HG02840 (cell line): ENCODE data around the gene FRMD4A.

Experiments used
- ATAC-seq: cut with Tn5 transposase; IDR thresholded peaks from one replicate; pipeline ENCODE4 v1.9.1; 2021; ENCODE audit warnings: mild to moderate bottlenecking, moderate library complexity, moderate number of reproducible peaks; ENCODE audit not compliant: unreplicated experiment, low FRiP score

Gene FRMD4A

DNA sequence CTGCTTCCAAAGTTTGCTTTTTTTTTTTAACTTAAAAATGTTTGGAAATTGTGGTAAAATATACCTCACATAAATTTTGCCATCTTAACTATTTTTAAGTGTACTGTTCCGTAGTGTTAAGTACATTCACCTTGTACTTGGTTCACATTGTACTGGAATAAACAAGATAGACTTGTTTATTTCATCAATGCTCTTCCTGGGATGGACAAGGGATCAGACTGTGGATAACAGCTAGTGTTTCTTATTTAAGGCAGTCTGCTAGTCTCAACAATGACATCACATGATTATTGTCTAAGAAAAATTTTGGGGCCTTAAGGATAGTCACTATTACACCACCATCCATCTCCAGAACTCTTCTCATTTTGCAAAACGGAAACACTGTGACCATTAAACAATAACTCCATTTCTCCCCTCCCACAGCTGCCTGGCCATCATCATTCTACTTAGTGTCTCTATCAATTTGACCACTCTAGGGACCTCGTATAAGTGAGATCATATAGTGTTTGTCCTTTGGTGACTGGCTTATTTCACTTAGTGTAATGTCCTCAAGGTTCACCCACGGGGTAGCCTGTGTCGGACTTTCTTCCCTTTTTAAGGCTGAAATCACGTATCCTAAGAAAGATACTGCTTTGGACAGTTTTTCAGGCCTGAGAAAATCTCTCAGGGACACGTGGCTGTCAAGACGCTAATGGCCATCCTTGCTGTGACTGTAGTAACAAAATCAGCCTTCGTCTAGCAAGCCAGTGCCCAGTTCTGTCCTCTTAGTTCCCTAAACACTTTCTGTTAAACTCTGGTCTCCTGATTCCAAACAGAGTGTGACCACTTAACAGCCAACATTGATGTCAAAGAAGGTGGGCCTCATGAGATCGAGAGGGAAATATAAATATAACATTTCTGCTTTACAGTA, 305.2 kb downstream of the FRMD4A start:
- no peak for ATAC-seq

DNA sequence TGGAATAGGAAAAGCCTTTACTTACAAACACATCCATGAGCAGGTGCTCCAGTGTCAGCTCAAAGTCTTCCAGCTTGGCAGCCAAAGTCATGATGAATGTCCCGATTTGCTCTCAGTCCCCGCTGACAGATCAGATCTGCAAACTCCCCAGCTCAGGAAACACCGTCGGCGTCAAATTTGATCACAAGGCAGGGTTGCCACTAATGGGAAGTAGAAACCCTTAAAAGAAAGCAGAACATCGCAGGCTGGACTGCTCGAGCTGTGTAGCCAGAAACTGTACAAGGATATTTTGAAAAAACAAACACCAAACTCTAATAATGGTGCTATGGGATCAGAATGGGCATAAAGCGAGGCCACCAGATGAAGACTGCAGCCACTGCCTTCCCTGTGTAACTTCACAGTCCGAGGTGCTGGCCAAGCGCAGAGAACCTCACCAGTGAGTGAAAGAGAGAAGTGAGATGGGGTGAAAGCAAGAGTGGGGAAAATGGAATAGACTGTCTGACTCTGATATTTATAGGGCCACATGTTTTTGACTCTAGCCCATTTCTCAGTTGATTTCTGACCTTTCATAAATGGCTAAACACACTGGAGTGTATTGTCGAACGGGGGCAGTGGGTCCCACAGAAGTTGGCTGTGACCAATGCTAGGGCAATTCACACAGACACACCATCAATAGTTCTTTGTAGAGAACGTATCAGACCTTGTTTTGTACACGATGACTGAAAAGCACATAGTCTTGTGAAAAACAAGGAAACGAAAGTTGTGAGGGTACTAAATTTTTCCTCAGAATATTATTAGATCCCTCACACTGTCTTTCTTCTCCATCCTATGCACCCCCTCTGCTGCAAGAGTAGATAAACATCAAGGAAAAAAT, 306.2 kb downstream of the FRMD4A start:
- no peak for ATAC-seq

DNA sequence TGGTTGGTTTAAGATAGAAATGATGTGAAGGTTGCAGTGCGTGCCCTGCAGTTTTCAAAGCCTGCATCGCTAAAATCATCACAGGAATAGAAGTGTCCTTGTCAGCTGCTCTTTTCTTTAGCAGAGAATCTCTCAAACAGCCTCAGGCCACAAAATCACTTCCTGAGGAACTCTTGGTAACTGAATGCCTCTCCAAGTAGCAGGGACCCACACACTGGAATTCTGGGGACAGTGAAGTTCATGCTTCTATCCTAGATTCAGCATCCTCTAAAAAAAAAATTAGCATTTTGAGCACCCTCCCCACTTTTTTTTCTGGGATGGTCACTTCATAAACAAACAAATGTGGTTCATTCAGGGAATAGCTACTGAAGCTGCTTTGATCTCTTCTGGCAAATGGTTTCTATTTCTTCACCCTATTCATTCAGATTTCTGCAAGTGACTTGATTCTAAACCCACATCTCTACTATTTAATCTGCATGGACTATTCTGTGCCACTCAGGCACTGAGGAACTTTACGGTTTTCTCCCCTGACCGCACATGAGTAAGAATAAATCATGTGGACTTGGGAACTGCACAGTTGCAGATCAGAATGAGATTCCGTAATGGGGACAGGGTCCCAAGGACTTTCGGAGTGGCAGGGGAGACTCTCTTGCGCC, 306.9 kb downstream of the FRMD4A start:
- ATAC-seq = no peak

DNA sequence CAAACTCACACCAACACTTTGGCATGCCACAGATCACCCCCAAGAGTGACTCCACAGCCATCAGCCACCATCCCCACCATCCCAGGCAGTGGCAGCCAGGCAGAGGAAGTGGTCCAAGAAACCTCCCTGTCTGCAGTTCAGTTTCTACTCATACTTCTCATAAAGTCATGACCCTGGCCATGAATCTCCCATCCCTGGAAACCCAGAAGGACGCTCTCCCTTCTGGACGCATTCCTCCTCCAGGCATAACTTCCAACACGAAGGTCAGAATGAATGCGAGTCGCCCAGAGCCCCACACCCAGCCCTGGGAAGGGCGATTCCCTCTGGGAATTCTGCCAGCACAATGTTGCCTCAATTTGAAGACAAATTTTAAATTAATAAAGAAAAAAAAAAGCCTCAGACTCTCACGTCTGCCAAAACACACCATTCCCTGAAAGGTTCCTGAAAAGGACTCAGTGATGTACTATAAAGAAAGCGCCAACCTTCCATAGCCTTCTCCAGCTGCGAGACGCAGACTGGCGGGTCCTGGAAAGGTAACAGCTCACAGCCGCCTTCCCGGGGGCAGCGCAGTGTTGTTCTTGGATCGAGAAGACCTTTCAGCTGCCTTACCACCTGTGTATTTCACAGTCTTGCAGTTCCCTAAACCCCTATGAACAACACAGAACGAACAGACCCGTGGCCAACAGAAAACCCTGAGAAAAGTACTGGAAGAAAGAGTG, 307.6 kb downstream of the FRMD4A start:
- no peak for ATAC-seq

DNA sequence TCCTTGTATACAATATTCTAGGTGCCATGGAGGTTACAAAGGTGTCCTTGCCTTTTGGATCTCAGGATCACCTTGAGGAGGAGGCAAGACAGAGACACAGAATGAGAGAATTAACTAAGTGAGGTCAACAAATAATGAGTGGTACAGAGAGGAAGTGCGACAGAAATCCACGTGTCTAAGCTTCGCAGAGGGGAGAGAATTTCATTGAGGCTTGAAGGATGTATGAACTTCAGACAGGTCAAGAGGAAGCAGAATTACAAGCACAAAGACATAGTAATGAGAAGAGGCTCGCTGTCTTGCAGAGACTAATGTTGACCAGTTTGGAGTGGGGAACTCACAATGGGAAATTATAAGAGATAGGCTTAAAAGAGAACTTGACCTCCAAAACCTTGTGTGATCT, 308.7 kb downstream of the FRMD4A start:
- no peak for ATAC-seq

DNA sequence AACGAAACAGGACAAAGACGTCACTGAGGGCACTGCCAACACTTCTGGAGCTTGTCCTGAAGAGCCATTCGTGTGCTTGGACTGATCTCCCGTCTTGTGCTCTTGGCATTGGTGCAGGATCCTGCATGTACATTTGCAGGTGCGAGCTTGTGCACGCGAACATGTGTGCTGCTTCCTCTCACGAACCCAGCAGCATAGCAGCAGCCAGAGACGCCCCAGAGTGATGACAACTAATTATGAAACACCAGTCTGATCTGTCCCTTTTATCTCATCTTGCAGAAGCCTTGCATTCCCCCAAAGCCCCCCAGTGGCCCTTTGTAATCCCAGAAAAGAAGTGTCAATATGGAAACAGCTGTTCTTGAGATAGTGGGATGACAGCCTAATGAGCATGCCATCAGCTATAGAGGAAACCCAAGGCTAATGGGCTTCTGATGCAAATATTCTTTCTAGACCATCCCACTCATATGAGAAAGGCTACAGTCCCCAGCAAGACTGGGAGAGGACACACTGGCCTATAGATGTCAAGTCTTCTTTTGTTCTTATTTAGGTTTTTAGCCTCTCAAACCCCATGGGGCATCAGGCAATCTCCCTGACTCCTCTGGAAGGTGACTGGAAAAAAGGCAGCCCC, 310.6 kb downstream of the FRMD4A start:
- no peak for ATAC-seq

DNA sequence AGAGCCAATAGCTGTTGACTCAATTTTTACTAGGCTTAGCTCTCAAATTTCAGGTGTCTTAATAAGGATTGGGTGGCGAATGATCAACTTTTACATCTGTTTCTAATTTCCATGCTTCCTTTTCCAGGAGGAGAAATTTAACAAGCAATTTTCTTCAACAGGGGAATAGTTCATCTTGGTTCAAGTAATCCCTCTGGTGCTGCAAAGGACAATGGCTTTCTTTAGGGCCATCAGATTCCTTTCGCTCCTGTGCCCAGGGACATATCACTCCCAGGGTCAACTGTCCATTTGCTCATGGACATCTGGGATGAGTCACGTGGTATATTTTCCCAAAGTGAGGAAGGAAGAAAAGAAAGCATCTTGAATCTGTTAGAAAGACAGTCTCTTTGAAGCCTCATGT, 313.3 kb downstream of the FRMD4A start:
- ATAC-seq = no peak

DNA sequence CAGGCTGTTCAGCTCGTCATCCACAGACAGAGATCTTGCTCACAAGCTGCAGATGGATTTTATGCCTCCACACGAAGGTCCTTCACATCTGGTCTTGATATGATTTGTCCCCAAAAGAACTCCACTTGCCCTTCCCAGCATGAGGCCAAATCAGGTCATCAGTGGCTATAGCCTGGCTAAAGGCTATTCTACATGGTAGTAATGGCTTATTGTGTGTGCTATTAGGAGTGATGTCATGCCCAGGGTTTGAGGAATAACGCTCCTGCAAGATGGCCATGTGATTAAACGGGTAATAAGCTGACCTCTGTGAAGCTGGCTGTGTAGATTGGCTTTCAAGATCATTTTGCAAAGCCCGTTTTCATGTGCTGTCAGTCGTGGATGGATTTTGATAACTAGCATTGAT, 313.8 kb downstream of the FRMD4A start:
- ATAC-seq = no peak

DNA sequence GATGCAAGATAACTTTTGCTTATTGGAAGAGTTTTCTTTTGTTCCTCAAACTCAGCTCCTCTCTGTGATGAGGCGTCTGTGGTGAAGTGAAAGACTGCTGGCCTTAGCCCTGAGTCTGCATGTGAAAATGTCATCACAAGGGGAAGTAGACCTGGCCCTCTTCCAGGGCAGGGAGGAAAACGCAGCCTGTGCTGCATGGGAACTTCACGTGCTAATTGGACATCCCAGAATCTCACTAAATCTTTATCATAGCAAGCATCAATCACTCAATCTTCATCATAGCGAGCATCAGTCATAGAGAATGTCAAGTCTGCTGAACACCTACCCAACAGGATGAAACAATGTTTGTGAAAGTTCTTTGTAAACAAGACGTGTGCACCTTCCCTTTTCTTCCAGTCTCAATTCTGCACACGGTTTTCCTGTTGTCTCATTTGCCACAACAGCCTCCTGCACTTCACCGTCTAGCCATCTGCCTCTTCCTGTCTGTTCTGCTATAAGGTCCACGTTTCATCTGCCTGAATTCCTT, 314.6 kb downstream of the FRMD4A start:
- ATAC-seq = no peak

DNA sequence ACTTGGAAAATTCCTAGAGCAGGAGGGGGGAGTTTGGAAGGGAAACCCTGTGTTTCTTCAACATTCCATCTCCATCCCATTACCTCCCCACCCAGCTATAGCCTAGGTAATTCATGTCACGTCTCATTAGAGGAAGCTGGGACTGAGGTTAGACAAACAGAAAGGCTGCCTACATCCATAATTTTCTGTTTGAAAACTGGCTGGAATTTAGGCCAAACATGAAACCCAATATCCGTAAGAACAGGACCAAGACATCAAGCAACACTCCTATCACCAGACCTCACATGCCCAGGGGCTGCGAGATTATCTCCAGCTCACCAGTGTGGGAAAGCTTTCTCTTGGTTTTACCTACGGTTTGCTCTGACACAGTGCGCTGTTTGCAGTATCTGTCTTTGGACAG, 316.3 kb downstream of the FRMD4A start:
- no peak for ATAC-seq

DNA sequence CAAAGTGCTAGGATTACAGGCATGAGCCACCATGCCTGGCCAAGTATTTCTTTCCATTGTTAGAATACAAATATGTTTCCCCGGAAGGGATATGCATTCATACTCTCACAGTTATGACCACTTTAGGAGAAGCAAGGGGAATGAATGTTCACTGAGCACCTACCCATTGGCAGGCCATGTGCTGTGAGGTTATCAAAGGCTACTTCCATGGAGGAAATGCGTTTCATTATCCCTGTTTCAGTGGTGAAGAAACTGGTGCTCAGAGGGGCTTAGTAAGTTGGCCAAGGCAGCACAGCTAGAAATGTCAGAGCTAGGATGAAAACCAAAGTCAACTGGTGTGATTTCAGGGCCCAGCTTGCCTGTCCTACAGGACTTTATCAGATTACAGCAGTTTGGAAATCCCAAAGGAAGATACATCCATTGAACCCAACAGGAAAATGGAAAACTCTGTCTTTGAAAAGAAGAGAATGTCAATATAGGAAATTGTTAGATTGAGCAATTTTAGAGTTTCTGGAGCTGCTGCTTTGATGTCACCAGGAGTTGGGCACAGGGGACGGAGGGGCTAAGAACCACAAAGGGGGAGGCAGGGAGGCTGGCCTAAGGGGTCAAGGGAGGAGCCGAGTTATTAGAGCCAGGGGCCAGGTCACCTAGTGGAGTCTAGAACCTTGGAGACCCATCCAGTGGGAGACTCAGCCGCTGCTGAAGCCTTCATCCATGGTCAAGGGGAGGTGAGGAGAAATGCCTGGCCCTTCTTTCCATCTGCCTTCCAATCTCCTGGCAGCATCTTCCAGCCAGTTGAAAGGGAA, 319.8 kb downstream of the FRMD4A start:
- no peak for ATAC-seq

DNA sequence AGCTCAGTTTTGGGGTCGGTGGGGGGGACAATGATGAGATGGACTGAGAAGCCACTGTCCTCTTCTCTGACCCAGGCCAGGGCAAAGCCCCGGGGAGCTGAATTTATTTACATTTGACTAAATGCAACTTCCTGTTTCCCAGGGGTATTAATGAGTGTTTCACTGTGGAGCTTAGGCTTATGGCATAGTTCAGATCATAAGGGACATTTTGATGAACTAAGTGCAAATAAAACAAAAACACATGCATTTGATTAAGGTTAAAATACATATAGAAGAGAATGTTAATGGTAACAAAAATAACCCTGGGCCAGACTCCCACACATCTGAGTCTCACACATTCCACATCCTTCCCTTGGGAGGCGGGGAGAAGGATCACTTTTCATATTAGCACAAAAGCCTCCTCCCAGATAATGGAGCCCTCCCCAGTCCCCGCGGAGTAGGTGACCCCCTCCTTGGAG, 320.6 kb downstream of the FRMD4A start:
- ATAC-seq = no peak

DNA sequence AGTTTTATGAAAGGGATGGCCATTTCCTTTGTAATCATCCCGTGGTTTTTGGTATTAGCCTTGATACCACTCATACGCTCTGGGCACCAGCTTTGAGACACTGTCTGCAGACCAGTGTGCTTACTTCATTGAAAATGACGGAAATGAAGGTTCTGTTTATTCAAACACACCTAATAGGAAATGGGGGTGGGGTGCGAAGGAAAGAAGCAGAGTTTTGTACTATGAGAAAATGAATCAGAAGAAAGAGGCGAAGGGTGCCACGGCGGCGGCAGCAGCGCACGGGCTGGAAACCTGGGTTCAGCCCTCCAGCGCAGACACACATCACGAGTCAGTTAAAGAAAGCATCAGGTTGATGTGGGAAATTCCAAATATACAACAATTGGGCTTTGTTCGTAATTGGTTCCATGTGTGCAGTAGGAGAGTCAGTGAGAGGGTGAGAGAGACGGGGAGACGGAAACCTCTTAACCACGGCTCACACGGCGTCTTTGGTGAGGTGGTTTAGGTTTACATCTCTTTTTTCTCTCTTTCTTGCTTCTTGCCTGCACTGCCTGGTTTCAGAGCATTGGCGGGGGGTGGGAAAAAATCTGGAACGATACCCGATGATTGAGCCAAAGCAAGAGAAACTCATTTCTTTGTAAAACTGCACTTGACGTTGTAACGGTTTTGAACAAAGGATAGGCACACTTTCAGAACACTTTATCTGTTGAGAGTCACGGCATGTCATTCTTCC, 321.2 kb downstream of the FRMD4A start:
- ATAC-seq = no peak

DNA sequence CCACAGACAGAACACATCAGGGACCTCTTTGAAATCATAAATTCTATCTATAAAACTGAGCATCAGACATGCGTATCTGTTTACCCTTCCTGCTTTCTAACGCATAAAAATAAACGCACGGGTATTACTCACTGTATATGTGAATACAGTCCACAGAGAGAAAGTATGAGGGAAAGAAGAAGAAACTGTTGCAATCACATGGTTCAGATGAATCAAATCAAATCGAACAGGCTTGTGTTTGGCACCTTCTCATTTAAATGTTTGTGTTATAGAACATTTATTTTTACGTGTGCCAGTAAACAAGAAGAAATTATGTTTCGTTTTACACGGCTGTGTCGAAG, 322.0 kb downstream of the FRMD4A start:
- no peak for ATAC-seq

DNA sequence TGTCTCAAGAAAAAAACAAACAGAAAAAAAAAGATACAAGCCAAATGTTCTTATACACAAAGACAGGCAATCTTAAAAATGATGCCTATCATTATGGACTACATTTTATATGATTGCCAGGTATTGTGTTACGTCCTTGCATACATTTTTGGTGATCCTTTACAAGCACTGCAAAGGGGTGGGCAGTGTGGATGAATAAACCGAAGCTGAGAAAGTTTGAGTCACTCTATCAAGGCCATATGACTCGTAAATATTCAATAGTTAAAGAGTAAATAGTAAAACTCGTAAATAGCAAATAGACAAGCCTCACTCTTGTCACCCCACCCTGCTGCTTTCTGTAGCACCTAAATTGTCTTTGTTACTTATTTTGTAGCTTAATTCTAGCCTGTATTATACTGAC, 326.2 kb downstream of the FRMD4A start:
- no peak for ATAC-seq

DNA sequence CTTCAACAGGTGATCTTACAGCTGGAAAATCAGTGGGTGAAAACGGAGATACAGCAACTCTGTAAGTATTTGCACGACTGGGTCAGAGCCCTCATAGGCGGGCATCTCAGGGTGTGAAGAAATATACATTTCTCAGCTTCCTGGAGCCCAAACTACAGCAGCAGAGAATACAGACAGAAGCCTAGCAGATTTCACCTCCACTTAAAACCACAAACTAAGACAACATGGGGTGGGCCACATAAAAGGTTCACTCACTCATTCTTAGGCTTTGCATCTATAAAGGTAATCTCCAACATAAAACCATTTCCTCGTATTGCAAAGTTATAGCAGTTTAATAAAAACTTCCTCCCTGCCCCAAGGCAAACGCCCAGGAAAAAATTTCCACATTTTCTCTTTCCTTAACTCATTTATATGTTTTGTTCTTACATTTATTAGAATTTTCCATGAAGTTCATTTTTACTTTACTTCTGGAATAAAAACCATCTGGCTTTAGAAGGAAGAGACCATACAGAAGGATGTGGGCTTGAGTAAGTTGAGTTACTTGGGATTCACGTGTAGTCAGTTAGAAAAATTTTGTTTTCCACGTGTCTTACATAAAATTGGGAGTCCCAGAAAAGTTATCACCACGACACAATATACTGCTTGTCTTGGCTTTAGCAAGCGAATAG, 327.1 kb downstream of the FRMD4A start:
- ATAC-seq = no peak

DNA sequence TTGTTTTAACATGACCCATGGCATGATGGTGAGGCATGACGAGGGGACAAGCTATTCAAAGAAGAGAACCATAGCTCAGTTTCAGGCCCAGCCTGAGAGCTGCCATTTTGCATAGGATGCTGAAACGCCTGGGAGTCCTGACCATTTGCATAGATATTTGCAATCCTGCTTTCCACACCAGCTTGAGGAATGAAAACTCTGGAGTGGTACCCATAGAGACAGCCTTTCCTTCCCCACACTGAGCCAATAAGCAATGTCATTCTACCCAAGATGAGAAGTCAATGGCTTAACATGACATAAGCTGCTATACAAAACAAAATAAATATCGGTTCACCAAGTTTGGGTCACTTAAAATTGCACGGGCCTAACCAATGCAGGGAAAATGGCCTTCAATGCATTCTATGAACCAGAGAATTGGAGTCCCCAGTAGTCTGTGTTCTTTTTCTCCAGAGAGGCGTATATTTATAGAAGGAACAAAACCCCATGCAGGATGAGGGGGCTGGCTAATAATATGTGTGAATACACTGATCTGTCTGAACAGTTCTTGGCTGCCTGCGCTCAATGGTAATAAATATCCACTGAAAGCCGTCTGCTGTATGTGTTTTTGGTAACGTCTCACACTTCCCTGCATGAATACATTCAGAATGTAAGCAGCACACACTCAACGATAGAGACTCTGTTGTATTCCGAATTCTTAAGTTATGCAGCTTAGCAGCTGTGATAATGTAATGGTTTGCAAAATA, 329.3 kb downstream of the FRMD4A start:
- no peak for ATAC-seq
